HepG2 (cell line): ENCODE data around the gene SMAD3. TPM values are rescaled to one million over a fixed set of nuclear protein-coding genes. Genes with fewer than 3 reads are reported as not detected.

Source experiments
- AHDC1 ChIP-seq: sonication (generic); formaldehyde crosslinking; IDR thresholded peaks from 2 replicates; pipeline ENCODE4 v1.5.1; 2020; ENCODE audit warnings: mild to moderate bottlenecking, missing genetic modification reagents, borderline replicate concordance
- DMAP1 ChIP-seq: IDR thresholded peaks from 2 replicates; pipeline ENCODE4 v1.6.1; 2016
- FOXK2 ChIP-seq: fragments of 450-650 bp; IDR thresholded peaks from 2 replicates; pipeline ENCODE4 v1.6.1; 2016
- GABPA ChIP-seq, 2 experiments: IDR thresholded peaks; 2 replicates each; pipeline ENCODE4 v1.6.1; 2011 to 2016; ENCODE audit warnings: low read depth in 2 of 2, low read length in 1 of 2, missing biosample characterization in 1 of 2, missing genetic modification characterization in 1 of 2
- HMGA1 ChIP-seq: sonication (generic); formaldehyde crosslinking; conservative IDR thresholded peaks from 2 replicates; pipeline ENCODE4 v1.4.0; 2020; ENCODE audit warnings: missing genetic modification reagents
- IRF1 ChIP-seq: sonication (generic); formaldehyde crosslinking; IDR thresholded peaks from 2 replicates; pipeline ENCODE4 v1.4.0; 2020; ENCODE audit warnings: low read depth, mild to moderate bottlenecking, missing genetic modification reagents
- NFRKB ChIP-seq: fragments of 450-650 bp; IDR thresholded peaks from 2 replicates; pipeline ENCODE4 v1.6.1; 2017
- RAD21 ChIP-seq: fragments of 450-650 bp; formaldehyde crosslinking; IDR thresholded peaks from 2 replicates; pipeline ENCODE4 v1.5.0; 2020; ENCODE audit warnings: mild to moderate bottlenecking
- SPEN ChIP-seq: sonication (generic); formaldehyde crosslinking; IDR thresholded peaks from 2 replicates; pipeline ENCODE4 v1.5.1; 2020; ENCODE audit warnings: low read depth, mild to moderate bottlenecking, missing genetic modification reagents
- SRF ChIP-seq: IDR thresholded peaks from 2 replicates; pipeline ENCODE4 v1.6.1; 2011; ENCODE audit warnings: mild to moderate bottlenecking, low read depth, low read length, moderate library complexity
- XRCC5 ChIP-seq: fragments of 200-400 bp; formaldehyde crosslinking; optimal IDR thresholded peaks from 2 replicates; pipeline ENCODE3; 2017; ENCODE audit warnings: mild to moderate bottlenecking, low read length
- ZBED4 ChIP-seq: sonication (generic); formaldehyde crosslinking; IDR thresholded peaks from 2 replicates; pipeline ENCODE4 v1.4.0; 2020; ENCODE audit warnings: missing genetic modification reagents, borderline replicate concordance
- ZBTB34 ChIP-seq: sonication (generic); formaldehyde crosslinking; IDR thresholded peaks from 2 replicates; pipeline ENCODE4 v1.8.0; 2022; ENCODE audit warnings: mild to moderate bottlenecking, missing genetic modification reagents
- ZFP41 ChIP-seq: sonication (generic); formaldehyde crosslinking; IDR thresholded peaks from 2 replicates; pipeline ENCODE4 v1.4.0; 2020; ENCODE audit warnings: mild to moderate bottlenecking, missing genetic modification reagents, borderline replicate concordance
- ZNF562 ChIP-seq: sonication (generic); formaldehyde crosslinking; IDR thresholded peaks from 2 replicates; pipeline ENCODE4 v1.8.0; 2022; ENCODE audit warnings: missing genetic modification reagents, borderline replicate concordance
- ZNF83 ChIP-seq: sonication (generic); formaldehyde crosslinking; IDR thresholded peaks from 2 replicates; pipeline ENCODE4 v1.4.0; 2020; ENCODE audit warnings: missing genetic modification reagents, mild to moderate bottlenecking, borderline replicate concordance
- ZNF878 ChIP-seq: sonication (generic); formaldehyde crosslinking; IDR thresholded peaks from 2 replicates; pipeline ENCODE4 v1.8.1; 2023; ENCODE audit warnings: mild to moderate bottlenecking, missing genetic modification reagents, moderate library complexity
- polyA plus RNA-seq, 8 experiments: library from polyadenylated mRNA; depleted of rRNA in 3 of 8; stranded (reverse) in 7 of 8; unstranded in 1 of 8; fragments of >200 nt; fragmentation: Illumina TruSeq in 4 of 8; extraction: Trizol in 4 of 8; gene quantifications; 2 replicates each; pipeline versions ENCODE4 v1.2.1 to v1.2.3, GENCODE V29; 2011 to 2016; ENCODE audit warnings: low read depth in 4 of 8, missing spikeins in 1 of 8, mixed read lengths in 1 of 8; ENCODE audit not compliant: insufficient read depth in 1 of 8
- total RNA-seq, 5 experiments: library from RNA; depleted of rRNA; stranded (reverse); fragments of >200 nt; fragmentation: Illumina TruSeq; extraction: Trizol; gene quantifications; 2 replicates each; pipeline ENCODE4 v1.2.3, GENCODE V29; 2016; ENCODE audit warnings: low read depth in 1 of 5

Gene SMAD3
- total and polyA plus RNA-seq, 2 of the 13 experiments (the other 11 are each of a cell fraction or from before 2014, with no cell fraction given), result 8.6 to 56.3 TPM

GRCh38 chr15:67043939-67044771 lies 21.2 kb upstream of the SMAD3 start (continued):
- TF ChIP-seq AHDC1 (CRISPR knock-in tag) (no peak), ZNF562 (CRISPR knock-in tag) (no peak), DMAP1 (CRISPR knock-in tag) (no peak), ZFP41 (CRISPR knock-in tag) (no peak), HMGA1 (CRISPR knock-in tag) (no peak), XRCC5 (no peak), FOXK2 (no peak), GABPA (IDR thresholded peaks at IDR 0.05; ENCODE audit: low read depth, low read length) (no peak), GABPA (CRISPR knock-in tag; IDR thresholded peaks at IDR 0.05; ENCODE audit: low read depth) (no peak), ZNF878 (no peak), ZBED4 (no peak), SRF (peak; percentile 64; the same call in 1 of the 2 replicates), ZNF83 (CRISPR knock-in tag) (no peak), SPEN (CRISPR knock-in tag) (no peak), NFRKB (no peak), RAD21 (no peak), IRF1 (CRISPR knock-in tag) (no peak), ZBTB34 (CRISPR knock-in tag) (no peak)
